Ishikawa (cell line): Measurements from ENCODE around the gene PLSCR5.

Experiments
- EP300 ChIP-seq: IDR thresholded peaks from 2 replicates; pipeline ENCODE4 v1.6.1; 2012; ENCODE audit warnings: borderline replicate concordance
- NFIC ChIP-seq: IDR thresholded peaks from 2 replicates; pipeline ENCODE4 v1.6.1; 2012
- REST ChIP-seq: IDR thresholded peaks from 2 replicates; pipeline ENCODE4 v1.6.1; 2012; ENCODE audit warnings: low read depth, mild to moderate bottlenecking
- TAF1 ChIP-seq: IDR thresholded peaks from 2 replicates; pipeline ENCODE4 v1.6.1; 2012; ENCODE audit warnings: low read depth, mild to moderate bottlenecking

DNA sequence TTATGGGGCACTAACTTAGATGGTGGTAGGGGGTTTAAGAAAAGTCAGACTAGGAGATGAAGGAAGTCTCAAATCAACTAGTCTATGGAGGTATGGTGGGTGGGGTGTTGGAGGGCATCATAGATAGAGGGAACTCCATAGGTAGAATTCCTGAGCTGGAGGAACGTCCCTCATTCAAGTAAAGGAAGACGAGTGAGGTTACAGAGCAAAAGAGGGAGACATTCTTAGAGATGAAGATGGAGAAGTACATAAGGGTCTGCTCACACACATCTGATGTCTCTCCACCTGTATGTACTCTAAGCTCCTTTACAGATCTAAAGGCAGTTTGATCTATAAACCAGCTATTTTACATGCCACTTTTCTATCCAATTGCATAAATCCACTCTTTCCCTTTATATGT, 62.2 kb downstream of the PLSCR5 start:
- TF ChIP-seq EP300: no peak
- TF ChIP-seq TAF1: no peak
- no peak for TF ChIP-seq REST
- TF ChIP-seq NFIC: no peak
